ENCODE data around the gene SALL3.

- TF ChIP-seq, protein P1, sequence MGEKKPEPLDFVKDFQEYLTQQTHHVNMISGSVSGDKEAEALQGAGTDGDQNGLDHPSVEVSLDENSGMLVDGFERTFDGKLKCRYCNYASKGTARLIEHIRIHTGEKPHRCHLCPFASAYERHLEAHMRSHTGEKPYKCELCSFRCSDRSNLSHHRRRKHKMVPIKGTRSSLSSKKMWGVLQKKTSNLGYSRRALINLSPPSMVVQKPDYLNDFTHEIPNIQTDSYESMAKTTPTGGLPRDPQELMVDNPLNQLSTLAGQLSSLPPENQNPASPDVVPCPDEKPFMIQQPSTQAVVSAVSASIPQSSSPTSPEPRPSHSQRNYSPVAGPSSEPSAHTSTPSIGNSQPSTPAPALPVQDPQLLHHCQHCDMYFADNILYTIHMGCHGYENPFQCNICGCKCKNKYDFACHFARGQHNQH (CRISPR knock-in tag; IDR thresholded peaks at IDR 0.05), result no peak
- TF ChIP-seq ZNF296 (CRISPR knock-in tag; conservative IDR thresholded peaks at IDR 0.05), result no peak
These were observed 1.8 kb upstream of the SALL3 start for GRCh38 chr18:78977637-78978348.
